ENCODE results near the gene PDIA2.

- TF ChIP-seq GABPA (IDR thresholded peaks at IDR 0.05 in 1 of 2, conservative IDR thresholded peaks at IDR 0.05 in 1 of 2): no peak
- no peak for TF ChIP-seq REST (IDR thresholded peaks at IDR 0.05)
- TF ChIP-seq EGR1 (IDR thresholded peaks at IDR 0.05; ENCODE audit: low read depth in 2 of 2): no peak
- TF ChIP-seq SP1 (IDR thresholded peaks at IDR 0.05): no peak
- no peak for TF ChIP-seq CTCF (IDR thresholded peaks at IDR 0.05; ENCODE audit: low read depth, low read length, missing input control)
- no peak for TF ChIP-seq JUND (IDR thresholded peaks at IDR 0.05)
- no peak for TF ChIP-seq MAX (IDR thresholded peaks at IDR 0.05)
- no peak for TF ChIP-seq TAF1 (conservative IDR thresholded peaks at IDR 0.05)
- TF ChIP-seq FOXA1 (IDR thresholded peaks at IDR 0.05): no peak
- TF ChIP-seq ATF3 (IDR thresholded peaks at IDR 0.05): no peak
- TF ChIP-seq RXRA (IDR thresholded peaks at IDR 0.05): no peak
- TF ChIP-seq RAD21 (IDR thresholded peaks at IDR 0.05): no peak
- no peak for TF ChIP-seq HNF4A (conservative IDR thresholded peaks at IDR 0.05)
- no peak for TF ChIP-seq ZBTB33 (IDR thresholded peaks at IDR 0.05)
Measured at GRCh38 chr16:262121-262745, 20.7 kb upstream of the PDIA2 start.
